Measurements from ENCODE around the gene GPC6. TPM values are rescaled to one million over a fixed set of nuclear protein-coding genes. Genes with fewer than 3 reads are reported as not detected.

GPC6 gene
- total and polyA plus RNA-seq, 9 of the 15 experiments (the other 6 are each of a cell fraction or from before 2014, with no cell fraction given) = under 0.01 to 0.20 (median 0.01) TPM; not detected in 4

DNA sequence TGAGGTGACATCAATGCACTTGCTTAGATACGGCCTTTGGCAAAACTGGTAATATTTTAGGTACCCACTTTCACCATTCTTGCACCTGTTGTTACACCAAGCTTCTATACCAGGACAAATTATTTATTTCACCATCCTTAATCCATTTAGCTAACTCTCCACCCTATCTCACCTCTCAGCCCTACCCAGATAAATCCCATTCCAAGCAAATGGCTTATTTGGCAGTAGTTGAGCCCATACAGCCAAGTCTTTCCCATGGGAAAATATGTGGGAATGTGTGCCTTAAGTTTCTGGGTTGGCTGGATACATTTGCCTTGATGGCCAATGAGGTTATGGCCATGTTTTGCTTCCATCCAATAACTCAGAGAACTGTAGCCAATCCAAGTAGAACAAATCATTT lies 551.9 kb downstream of the GPC6 start (continued):
- TF ChIP-seq, protein P1, sequence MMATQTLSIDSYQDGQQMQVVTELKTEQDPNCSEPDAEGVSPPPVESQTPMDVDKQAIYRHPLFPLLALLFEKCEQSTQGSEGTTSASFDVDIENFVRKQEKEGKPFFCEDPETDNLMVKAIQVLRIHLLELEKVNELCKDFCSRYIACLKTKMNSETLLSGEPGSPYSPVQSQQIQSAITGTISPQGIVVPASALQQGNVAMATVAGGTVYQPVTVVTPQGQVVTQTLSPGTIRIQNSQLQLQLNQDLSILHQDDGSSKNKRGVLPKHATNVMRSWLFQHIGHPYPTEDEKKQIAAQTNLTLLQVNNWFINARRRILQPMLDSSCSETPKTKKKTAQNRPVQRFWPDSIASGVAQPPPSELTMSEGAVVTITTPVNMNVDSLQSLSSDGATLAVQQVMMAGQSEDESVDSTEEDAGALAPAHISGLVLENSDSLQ (IDR thresholded peaks at IDR 0.05) = no peak
- TF ChIP-seq ZKSCAN3 (CRISPR knock-in tag; IDR thresholded peaks at IDR 0.05) = no peak

DNA sequence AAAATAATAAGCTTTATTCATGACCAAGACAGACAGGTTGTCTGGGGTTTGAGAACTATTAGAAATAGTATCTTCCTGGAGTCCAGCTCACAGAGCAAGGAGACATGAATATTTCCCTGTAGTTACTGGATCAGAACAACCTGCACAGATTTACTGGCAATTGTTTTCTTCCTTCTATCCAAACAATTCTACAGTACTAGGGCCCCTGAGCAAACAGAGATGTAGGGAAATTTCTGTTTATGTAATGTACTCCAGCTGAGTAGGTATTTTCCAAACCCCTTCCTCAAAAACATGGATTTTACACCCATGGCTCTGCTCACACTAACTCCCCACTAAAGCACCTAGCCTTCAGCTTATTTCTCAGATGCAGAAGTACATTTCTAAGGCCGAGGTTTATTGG lies 557.6 kb downstream of the GPC6 start:
- H3K27me3 ChIP-seq (ENCODE audit: control insufficient read depth in 2 of 2, insufficient read depth in 2 of 2, low read length in 2 of 2) = no peaks in the 10 kb centered on the region
- H3K9me1 ChIP-seq (ENCODE audit: control insufficient read depth, insufficient read depth, low read length) = no peaks in the 10 kb centered on the region
- POLR2A ChIA-PET = no interaction called here
- CTCF ChIA-PET (ENCODE audit: low intra/inter-chr PET ratio) = no interaction called here
- BruUV-seq (replicated peaks) = no TSS peak
- no peak overlapping the region for H2AFZ ChIP-seq (ENCODE audit: low read depth, low read length)
- no peaks in the 10 kb centered on the region for H4K20me1 ChIP-seq (replicated peaks; ENCODE audit: control insufficient read depth, insufficient read depth, low read length)
- in situ Hi-C loops (cut with MboI) = no loop called here
- H3K79me2 ChIP-seq (ENCODE audit: control insufficient read depth, insufficient read depth, low read length) = no peaks in the 10 kb centered on the region
- no peak overlapping the region for H3K27ac ChIP-seq (ENCODE audit: extremely low read depth, low read depth, low read length)
- TF ChIP-seq SMAD1 (IDR thresholded peaks at IDR 0.05; ENCODE audit: low read depth, low read length, partially characterized antibody) (no peak), KLF1 (tag; IDR thresholded peaks at IDR 0.05) (no peak), SMARCA4 (IDR thresholded peaks at IDR 0.05) (no peak), BHLHE40 (IDR thresholded peaks at IDR 0.05; ENCODE audit: low read length) (no peak), ARID2 (IDR thresholded peaks at IDR 0.05) (no peak), NELFE (IDR thresholded peaks at IDR 0.05; ENCODE audit: insufficient read depth, insufficient read length) (no peak), ZNF197 (CRISPR knock-in tag; IDR thresholded peaks at IDR 0.05; ENCODE audit: low read depth) (no peak)
- TF ChIP-seq, protein P2, sequence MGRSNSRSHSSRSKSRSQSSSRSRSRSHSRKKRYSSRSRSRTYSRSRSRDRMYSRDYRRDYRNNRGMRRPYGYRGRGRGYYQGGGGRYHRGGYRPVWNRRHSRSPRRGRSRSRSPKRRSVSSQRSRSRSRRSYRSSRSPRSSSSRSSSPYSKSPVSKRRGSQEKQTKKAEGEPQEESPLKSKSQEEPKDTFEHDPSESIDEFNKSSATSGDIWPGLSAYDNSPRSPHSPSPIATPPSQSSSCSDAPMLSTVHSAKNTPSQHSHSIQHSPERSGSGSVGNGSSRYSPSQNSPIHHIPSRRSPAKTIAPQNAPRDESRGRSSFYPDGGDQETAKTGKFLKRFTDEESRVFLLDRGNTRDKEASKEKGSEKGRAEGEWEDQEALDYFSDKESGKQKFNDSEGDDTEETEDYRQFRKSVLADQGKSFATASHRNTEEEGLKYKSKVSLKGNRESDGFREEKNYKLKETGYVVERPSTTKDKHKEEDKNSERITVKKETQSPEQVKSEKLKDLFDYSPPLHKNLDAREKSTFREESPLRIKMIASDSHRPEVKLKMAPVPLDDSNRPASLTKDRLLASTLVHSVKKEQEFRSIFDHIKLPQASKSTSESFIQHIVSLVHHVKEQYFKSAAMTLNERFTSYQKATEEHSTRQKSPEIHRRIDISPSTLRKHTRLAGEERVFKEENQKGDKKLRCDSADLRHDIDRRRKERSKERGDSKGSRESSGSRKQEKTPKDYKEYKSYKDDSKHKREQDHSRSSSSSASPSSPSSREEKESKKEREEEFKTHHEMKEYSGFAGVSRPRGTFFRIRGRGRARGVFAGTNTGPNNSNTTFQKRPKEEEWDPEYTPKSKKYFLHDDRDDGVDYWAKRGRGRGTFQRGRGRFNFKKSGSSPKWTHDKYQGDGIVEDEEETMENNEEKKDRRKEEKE (IDR thresholded peaks at IDR 0.05; ENCODE audit: borderline replicate concordance in 1 of 2, control insufficient read depth in 1 of 2, low read depth in 2 of 2, low read length in 1 of 2) = no peak
- FAIRE-seq (no peak), ATAC-seq (no peak), DNase-seq (ENCODE audit: extremely low read depth in 1 of 4, low spot score in 3 of 4) (no peak)
- H3K4me3 ChIP-seq = no peak overlapping the region
- no peaks in the 10 kb centered on the region; the same call in 1 of the 2 replicates for H3K9me3 ChIP-seq (replicated peaks; ENCODE audit: control insufficient read depth, insufficient read depth, low read depth, low read length)
- no peak overlapping the region for H3K4me2 ChIP-seq (ENCODE audit: insufficient read depth, low read length)
- WGBS (ENCODE audit: insufficient coverage, low coverage, missing lambda C conversion rate) = no CpG with 5 or more reads among the region's 1 CpG
- intact Hi-C loops (cut with micrococcal nuclease) = no loop called here
- no peak overlapping the region for H3K9ac ChIP-seq (ENCODE audit: insufficient read depth in 1 of 2, low read depth in 2 of 2, low read length in 2 of 2)
- H3K36me3 ChIP-seq (ENCODE audit: control insufficient read depth, insufficient read depth, low read length) = no peaks in the 10 kb centered on the region
- H3K4me1 ChIP-seq (replicated peaks in 1 of 2; ENCODE audit: control insufficient read depth in 2 of 2, insufficient read depth in 2 of 2, low read length in 2 of 2) = no peaks in the 10 kb centered on the region
